NOMO-1 treated with dmso at 0.1 percent for 144 hours (cell line): Measurements from ENCODE around the gene IFI16.
A peak's percentile ranks its signal among the peaks of the same experiment; 100 is the strongest.
"Not testable (repeated sequence)": the region's sequence is repeated elsewhere in the genome, so short reads cannot be mapped to it uniquely, and the experiment has no call there.

Experiments
- DNase-seq: peaks from one replicate; lab custom pipeline; 2025; ENCODE audit not compliant: unreplicated experiment; lab: John Stamatoyannopoulos, UW

IFI16 gene

DNA sequence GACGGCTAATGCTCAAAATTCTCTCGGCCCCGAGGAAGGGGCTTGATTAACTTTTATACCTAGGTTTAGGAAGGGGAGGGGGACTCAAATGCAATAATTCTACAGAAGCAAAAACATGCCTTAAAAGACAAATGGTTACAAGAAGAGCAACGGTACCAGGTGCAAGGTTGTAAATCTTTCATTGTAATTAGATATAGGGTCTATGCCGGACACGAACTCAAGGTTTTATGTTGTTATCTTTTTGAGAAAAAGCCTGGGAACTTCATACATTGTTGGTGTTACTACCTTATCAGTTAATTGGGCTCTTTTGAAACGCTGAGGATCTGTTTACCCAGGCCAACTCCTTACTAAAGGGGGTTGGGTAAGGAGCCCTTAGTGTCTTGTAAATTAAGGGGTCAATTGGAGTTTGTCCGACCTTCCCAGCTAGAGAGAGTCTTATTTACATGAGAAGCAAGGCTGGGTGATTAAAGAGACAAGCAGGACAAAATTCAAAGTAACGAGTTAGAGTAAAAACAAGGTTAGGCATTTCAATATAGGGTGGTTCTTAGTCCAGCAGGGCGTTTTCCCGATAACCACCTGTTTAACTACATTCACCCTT lies 3.4 kb upstream of the IFI16 start:
- not testable (repeated sequence) for DNase-seq

DNA sequence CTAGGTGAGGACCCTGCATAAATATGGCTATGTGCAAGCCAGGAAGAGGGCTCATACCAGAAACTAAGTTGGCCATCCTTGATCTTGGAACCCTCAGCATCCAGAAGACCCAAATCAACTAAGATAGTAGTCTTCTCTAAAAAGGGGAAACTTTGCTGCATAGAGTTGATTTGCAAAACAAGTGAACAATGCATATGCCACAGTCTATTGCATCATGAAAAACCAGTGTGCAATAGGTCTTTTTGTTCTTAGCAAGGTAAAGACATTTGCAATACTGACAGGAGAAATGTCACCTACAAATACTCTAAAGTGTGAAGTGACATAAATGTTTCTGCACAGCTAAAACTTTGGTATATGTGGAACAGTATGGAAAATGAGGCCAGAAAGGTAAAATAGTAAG lies 2.0 kb upstream of the IFI16 start:
- DNase-seq, result no peak

DNA sequence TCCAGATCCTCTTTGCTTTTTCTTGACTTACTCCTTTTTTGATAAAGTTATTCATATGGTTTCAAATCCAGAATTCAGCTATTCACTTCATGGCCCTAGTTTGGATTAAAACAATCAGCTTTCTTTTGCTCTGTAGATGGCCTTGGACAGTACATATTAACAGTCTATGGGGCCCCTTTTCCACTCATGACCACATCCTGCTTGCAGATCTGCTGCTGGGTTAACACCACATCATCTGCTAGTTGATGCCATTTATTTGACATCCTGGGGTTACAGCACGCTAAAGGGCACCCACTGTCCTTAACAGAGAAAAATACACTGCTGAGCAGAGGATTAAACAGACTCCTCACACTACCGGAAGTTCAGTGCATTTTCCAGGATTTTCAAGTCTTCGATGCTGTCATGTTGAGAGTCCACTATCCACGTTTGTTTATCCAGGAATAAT lies 941 bp upstream of the IFI16 start:
- peak; percentile 3 for DNase-seq

DNA sequence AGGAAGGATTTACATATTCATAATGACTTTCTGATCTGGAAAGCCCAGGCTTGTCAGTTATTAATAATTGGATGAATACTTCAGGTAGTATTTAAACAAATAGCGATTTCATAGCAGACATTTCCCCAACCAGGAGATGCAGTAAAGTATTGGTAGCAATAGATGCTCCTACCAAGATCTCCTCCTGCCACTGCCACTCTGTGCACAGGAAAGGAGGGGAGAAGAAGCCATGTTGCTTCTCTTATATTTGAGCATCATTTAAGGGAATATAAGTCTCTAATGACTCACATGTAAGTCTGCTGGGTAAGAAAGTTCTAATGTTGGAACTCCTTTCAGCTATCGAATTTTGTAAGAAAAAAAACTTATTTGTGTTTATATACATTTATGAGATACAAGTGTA lies 420 bp upstream of the IFI16 start:
- no peak for DNase-seq

DNA sequence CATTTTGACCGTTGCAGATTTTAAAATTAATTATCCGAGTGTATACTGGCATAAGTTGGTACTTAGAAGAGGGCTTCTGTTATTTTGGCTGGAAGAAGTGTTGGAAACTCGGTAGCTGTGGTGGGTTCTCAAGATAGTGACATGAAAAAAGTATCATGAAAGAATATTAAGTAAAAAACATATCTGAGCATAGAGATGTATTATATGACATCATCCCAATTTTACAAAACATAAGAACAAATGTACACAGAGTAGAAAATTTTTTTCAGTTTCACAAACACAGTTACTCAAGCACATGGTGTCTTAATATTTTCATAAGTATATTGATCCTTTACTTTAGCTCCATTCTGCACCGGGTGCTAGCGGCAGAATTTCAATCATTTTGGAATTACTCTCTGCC lies 684 bp downstream of the IFI16 start:
- no peak for DNase-seq

DNA sequence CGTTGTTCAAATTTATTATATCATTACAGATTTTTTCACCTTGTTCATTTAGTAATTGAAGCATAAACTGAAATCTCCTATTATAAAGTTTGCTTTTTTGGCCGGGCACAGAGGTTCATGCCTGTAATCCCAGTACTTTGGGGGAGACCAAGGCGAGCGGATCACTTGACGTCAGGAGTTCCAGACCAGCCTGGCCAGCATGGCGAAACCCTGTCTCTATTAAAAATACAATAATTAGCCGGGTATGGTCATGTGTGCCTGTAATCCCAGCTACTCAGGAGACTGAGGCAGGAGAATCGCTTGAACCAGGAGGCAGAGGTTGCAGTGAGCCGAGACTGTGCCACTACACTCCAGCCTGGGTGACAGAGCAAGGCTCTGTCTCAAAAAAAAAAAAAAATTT lies 1.3 kb downstream of the IFI16 start:
- not testable (repeated sequence) for DNase-seq

DNA sequence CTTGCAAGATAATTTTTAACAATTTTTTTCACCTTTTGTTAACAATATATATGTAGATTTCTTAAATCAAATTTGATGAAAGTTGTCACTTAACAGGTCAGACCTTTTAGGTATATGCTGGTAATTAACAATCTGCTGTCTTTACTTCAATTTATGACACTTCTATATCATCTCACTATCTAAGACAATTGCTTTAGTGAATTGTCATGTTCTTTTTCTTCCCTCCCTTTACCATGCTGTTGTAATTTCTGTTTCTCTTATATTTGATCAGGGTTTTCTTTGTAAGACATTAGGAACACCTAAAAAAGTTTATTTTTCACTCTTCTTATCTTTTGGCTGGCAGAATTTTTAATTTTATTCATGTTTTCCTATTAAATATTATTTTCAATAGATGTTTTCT lies 2.0 kb downstream of the IFI16 start:
- no peak for DNase-seq

DNA sequence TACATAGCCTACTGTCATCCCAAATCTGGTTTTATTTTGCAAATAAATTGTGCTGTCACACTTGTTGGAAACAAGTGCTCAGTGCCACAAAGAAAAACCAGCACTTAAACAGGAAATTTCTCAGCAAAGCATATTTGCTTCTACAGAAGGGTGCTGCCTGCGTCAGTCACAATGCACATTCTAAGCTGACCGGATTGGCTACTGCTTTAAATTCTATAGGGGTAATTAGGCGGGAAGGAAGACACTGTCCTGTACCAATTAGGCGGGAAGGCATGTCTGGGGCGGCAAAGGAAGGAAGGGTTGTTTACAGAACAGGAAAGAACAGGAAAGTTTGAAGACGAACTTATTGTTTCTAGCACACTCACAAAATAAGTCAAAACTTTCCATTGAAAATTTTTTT lies 2.8 kb downstream of the IFI16 start:
- DNase-seq, result peak; percentile 3

DNA sequence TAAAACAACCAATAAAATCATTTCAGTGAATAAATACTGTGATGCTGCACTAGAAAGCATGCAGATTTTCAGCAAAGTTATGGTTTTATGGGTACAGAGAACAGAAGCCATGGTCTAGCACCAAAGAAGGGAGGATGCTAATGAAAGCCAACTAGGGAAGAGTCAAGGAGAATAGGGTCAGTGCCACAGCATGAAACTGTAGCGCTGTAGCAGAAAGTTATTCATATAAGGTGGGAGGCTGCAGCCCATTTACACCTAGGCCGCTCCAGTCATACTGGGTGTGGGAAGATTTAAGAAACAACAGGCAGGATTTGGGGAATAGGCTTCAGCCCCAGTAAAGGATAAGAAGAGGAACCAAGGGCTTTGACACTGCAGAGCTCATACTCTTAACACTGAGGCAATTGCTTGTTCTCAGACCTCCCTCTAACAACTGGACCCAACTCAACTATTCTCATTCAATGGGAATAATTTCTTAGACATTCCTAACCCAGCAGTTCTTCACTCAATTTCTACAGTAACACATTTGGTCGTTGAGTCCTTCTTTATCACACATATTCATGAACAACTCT lies 4.4 kb downstream of the IFI16 start:
- DNase-seq, result no peak

DNA sequence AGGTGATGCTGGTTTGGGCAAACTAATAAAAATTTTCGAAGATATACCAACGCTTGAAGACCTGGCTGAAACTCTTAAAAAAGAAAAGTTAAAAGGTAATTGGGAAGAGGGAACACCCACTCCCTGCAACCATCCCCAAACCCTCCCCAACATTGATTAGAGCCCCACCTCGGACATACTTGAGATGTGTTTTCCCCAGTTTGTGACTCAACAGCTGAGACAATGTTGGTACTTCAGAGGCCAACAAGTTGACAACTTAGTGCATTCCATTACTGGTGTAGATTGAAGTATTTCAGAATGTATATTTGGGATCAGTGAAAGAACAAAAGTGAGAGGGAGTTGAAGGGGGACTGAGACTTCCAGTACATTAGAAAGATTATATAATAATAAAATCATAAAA lies 5.1 kb downstream of the IFI16 start:
- DNase-seq, result no peak

DNA sequence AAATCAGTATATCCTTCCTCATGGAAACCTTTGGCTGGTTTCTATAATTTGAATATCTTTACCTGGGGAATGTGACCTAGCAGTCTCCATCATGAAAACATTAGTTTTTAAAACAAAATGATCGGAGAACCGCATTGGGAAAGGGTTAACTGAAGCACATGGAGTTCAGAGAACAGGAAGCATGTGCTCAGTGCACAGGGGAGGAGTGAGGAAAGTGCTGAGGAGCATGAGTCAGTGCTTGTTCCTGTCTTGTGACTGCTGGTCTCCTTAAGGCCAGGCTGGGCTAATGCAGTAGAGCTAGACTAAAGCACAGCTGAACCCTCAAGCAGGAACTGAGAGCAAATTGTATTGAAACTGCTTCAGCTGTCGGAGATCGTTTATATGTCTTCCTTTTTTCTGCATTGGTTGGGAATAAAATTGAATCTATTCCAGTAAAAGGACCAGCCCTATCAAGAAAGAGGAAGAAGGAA lies 5.8 kb downstream of the IFI16 start:
- DNase-seq, result peak; percentile 97

DNA sequence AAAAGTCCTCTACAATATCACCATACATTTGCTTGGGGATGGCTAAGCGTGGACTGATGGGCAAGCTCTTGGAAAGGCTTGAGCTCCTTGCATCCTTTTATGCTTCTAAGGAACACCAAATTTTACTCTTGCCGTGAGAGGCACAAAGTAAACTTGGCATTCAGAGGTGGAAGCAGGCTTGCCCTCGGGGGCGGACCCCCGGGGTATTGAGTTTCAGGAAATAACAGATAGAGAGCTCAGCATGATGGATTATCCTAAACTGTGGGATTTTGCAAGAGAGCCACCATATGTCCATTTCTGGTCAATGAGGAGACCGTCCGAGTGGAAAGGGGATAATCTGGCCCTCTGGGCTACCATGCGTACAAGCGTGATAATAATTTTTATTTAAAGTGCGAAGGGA lies 14.0 kb downstream of the IFI16 start:
- DNase-seq, result no peak

DNA sequence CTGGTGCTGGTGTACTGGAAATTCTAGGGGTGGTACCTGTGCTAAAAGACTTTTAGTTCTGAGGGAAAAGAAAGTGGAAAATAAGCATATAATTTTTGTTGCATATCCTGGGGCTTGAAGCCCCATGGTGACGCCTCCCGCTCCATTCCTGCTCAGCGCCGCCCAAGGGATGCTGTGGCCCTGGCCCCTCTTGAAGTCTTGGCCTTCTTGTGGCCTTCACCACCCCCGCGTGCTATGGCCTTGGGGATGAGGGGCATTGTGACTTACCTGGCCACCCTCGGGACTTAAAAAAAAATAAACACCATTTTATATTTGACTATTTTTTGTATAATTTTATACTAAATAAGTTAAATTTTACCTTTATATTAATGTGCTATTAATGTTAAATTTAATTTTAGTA lies 15.3 kb downstream of the IFI16 start:
- DNase-seq, result no peak

DNA sequence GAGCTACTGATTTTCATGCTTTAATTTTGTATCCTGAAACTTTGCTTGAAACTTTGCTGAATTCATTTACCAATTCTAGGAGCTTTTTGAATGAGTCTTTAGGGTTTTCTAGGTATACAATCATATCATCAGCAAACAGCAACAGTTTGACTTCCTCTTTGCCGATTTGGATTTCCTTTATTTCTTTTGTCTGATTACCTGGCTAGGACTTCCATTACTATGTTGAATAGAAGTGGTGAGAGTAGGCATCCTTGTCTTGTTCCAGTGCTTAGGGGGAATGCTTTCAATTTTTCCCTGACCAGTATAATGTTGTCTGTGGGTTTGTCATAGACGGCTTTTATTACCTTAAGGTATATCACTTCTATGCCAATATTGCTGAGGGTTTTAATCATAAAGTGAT lies 17.1 kb downstream of the IFI16 start:
- DNase-seq, result not testable (repeated sequence)

DNA sequence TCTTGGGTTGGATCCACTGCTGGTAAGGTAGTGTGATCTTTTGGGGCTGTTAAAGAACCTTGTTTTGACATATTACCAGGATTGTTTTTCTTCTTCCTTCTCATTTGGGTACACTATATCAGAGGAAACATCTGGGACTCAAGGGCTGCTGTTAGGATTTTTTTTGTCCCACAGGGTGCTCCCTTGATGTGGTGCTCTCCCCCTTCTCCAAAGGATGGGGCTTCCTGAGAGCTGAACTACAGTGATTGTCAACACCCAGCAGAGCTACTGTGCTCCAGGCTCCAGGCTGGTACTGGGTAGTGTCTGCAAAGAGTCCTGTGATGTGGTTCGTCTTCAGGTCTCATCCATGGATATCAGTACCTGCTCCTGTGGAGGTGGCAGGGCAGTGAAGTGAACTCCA lies 20.6 kb downstream of the IFI16 start:
- DNase-seq, result no peak

DNA sequence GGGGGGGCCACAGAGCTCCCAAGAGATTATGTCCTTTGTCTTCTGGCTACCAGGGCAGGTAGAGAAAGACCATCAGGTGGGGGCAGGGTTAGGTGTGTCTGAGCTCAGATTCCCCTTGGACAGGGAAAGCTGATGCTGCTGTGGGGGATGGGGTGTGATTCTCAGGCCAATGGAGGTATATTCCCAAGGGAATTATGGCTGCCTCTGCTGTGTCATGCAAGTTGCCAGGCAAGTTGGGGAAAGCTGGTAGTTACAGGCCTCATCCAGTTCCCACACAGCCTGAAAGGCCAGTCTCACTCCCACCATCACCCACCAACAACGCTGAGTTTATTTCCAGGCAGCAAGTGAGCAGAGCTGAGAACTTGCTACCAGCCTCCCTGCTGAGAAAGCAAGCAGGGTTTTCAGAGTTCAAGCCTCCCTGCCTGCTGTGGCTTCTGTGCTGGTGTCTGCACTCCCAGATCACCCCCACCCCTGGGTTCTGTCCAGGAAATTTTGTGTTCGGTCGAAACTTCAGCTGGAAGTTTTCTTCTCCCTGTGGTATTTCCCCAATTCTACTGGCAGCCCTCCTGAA lies 21.3 kb downstream of the IFI16 start:
- DNase-seq, result no peak

DNA sequence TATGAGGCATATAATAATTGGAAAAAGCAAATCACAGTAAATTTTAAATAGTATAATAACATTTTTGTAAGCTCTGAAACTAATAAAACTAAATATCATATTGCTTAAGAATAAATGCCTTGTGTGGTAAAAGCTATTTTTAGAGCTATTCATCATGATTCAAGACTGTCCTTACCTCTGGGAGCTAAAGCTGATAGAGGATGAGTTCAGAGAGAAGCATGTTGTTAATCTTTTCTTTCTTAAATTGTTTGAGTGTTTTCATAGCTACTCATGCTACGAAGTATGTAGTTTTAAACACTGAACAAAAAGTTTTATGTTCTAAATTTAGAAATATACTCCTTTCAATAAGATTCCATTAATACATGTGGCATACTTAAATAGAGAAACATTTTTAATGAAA lies 30.5 kb downstream of the IFI16 start:
- DNase-seq, result no peak

DNA sequence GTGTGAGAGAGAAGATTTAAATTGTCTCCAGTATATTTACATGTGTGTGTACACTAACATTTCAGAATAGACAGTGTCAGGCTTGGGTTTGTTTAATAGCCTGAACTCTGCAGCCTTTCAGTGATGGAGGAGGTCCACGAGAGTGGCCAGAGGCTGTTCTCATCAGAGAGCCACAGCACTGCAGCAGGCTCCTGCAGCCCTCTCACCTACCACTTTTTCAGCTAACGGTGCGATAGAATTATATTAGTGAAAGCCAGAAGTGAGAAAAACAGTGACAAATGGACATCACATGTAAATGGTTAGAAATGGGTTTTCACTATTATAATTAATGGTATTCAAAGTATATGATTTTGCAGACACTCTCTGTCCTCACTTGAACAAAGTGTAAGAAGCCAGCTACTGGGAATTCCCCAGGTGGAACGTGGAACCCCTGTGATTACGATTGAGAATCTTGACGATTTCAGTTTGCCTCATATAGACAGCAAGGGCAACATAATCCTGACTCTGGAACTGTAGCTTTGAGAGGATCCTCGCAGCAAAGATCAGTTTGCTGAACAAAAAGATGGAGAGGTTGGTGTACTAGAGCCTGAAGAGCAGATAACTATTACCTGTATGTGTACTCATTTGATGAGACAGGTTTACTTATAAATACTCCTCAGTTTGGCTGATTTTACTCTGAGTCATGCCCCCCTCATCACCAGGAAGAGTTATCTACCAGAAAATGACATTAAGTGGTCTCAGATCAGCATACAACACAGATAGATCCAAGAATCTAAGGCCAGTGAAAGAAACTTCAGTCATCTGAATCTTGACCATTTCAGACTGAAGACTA lies 31.4 kb downstream of the IFI16 start:
- no peak for DNase-seq

DNA sequence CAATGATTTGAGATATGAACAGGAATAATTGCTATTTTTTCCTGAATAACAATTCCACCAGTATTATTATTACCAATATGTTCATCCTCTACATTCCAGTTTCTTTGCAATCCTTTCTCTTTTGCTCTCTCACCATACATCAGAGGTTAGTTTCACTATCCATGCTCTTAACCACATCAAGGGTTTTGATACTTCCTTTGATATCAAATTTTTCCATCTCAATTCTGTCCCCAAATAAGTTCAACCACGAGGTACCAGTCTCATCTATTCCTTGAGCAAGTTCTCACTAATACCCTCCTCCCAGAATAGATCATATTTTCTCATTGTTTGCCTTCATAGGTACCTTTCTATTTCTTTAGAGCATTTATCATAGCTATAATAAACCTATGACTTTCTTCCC lies 36.8 kb downstream of the IFI16 start:
- DNase-seq, result not testable (repeated sequence)

DNA sequence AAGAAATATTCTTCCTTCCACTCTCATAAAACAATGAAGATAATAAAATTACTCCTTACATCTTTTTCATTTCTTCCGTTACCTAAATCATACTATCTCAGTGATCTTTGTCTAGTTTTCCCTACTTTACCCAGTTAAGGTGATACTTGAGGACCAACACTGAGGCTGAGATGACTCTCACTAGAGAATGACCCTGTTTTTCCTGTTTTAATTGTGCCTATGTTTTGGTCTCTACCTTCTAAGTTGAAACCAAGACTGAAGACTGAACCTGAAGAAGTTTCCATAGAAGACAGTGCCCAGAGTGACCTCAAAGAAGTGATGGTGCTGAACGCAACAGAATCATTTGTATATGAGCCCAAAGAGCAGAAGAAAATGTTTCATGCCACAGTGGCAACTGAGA lies 41.7 kb downstream of the IFI16 start:
- DNase-seq, result no peak

DNA sequence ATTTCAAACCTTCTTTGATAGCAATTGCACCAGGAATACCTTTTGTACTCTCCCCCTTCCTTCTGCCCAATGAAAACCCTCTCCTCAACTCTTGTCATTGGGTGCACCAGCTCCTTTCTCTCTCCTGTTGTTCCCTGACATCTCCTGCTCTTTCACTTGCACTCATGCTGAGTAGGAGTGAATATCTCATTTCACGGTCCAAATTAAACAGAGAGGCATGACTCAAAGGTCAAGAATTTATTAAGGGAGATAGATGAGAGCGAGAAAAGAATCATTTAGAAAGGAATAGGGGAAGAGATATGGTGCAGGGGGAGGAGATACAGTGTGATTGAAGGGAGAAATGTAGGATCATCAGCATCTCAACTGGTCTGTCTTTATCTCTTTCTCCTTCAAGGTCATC lies 44.7 kb downstream of the IFI16 start:
- DNase-seq, result no peak

DNA sequence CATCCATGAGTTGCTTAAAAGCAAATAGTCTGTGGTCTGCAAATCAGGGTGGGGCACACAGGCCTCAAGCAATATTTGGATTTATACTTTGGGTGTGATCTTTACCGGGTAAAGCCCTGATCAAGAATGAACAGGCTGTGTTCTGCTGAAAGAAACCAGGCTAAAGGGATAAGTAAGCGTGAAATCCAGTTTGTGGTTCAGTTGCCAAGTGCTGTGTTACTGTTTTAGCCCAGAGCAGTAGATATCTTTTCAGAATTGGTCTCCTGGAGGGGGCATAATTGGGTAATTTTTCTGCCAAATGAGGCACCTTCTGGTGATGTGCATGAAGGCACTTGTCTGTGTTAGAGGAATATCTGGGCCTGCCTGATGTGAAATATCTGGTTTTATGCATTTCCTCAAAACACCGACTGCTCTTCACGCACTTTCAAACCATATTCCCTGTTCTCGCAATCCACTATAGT lies 45.5 kb downstream of the IFI16 start:
- DNase-seq, result peak; percentile 78
